WTC11 (cell line): ENCODE data around the gene SPOUT1. TPM values are rescaled to one million over a fixed set of nuclear protein-coding genes. Genes with fewer than 3 reads are reported as not detected.
"Not testable (repeated sequence)": the region's sequence is repeated elsewhere in the genome, so short reads cannot be mapped to it uniquely, and the experiment has no call there.

Experiments used
- ATAC-seq: fragments of 200-7000 bp; cut with Tn5 transposase; 2 replicates; pipeline ENCODE4 v1.10.0; 2021; ENCODE audit warnings: mild to moderate bottlenecking, moderate library complexity
- CTCF ChIA-PET: fragments of 300-600 bp; sonication (Branson Sonifier 250); formaldehyde crosslinking; loops from one replicate; lab custom pipeline; 2021; ENCODE audit warnings: antibody characterized with exemption; lab: Charles Lee
- POLR2A ChIA-PET: fragments of 350-600 bp; sonication (Branson Sonifier 250); formaldehyde crosslinking; loops from one replicate; lab custom pipeline; 2021; ENCODE audit warnings: antibody characterized with exemption; lab: Charles Lee
- DNase-seq: peaks from one replicate; pipeline ENCODE4 v3.0.0; 2021; ENCODE audit warnings: low spot score
- H3K27ac Mint-ChIP-seq: 2 replicates; pipeline ENCODE4 v1.8.0; 2021; ENCODE audit warnings: mixed read lengths
- H3K27me3 Mint-ChIP-seq: 2 replicates; pipeline ENCODE4 v1.8.0; 2021; ENCODE audit warnings: low read depth, mild to moderate bottlenecking, moderate library complexity, mixed read lengths
- H3K36me3 Mint-ChIP-seq: 2 replicates; pipeline ENCODE4 v1.8.0; 2021; ENCODE audit warnings: mixed read lengths
- H3K4me1 Mint-ChIP-seq: 2 replicates; pipeline ENCODE4 v1.8.0; 2022; ENCODE audit warnings: mixed read lengths
- H3K4me3 Mint-ChIP-seq: 2 replicates; pipeline ENCODE4 v1.8.0; 2021; ENCODE audit warnings: mild to moderate bottlenecking, moderate library complexity, mixed read lengths
- H3K9me3 Mint-ChIP-seq: 2 replicates; pipeline ENCODE4 v1.8.0; 2021; ENCODE audit warnings: mixed read lengths
- ESRRA ChIP-seq: sonication (generic); formaldehyde crosslinking; IDR thresholded peaks from 2 replicates; pipeline ENCODE4 v1.8.1; 2022; ENCODE audit warnings: mild to moderate bottlenecking, missing genetic modification reagents, borderline replicate concordance
- GTF2I ChIP-seq: fragments of 250-450 bp; sonication (Bioruptor Pico); conservative IDR thresholded peaks from 2 replicates; pipeline ENCODE4 v1.4.0; 2021; ENCODE audit warnings: mild to moderate bottlenecking
- HMGA2 ChIP-seq: fragments of 250-450 bp; sonication (Bioruptor Pico); IDR thresholded peaks from 2 replicates; pipeline ENCODE4 v1.4.0; 2021; ENCODE audit warnings: mild to moderate bottlenecking, moderate library complexity
- NFYB ChIP-seq: sonication (generic); formaldehyde crosslinking; conservative IDR thresholded peaks from 2 replicates; pipeline ENCODE4 v1.8.0; 2022; ENCODE audit warnings: low read depth, missing genetic modification reagents
- NR1H2 ChIP-seq: sonication (generic); formaldehyde crosslinking; IDR thresholded peaks from 2 replicates; pipeline ENCODE4 v1.9.0; 2021; ENCODE audit warnings: mild to moderate bottlenecking, moderate library complexity, missing genetic modification reagents
- OVOL2 ChIP-seq: fragments of 250-450 bp; sonication (Bioruptor Pico); IDR thresholded peaks from 2 replicates; pipeline ENCODE4 v1.9.0; 2021; ENCODE audit warnings: mild to moderate bottlenecking, borderline replicate concordance
- RORB ChIP-seq: fragments of 250-450 bp; sonication (Bioruptor Pico); IDR thresholded peaks from 2 replicates; pipeline ENCODE4 v1.9.0; 2021; ENCODE audit warnings: mild to moderate bottlenecking
- ZBTB21 ChIP-seq: sonication (generic); formaldehyde crosslinking; IDR thresholded peaks from 2 replicates; pipeline ENCODE4 v1.8.1; 2023; ENCODE audit warnings: mild to moderate bottlenecking, missing genetic modification reagents, borderline replicate concordance
- ZNF121 ChIP-seq: sonication (generic); formaldehyde crosslinking; IDR thresholded peaks from 2 replicates; pipeline ENCODE4 v1.8.0; 2023; ENCODE audit warnings: missing genetic modification reagents
- ZNF317 ChIP-seq: sonication (generic); formaldehyde crosslinking; IDR thresholded peaks from 2 replicates; pipeline ENCODE4 v1.8.1; 2023; ENCODE audit warnings: low read depth, mild to moderate bottlenecking, moderate library complexity, missing genetic modification reagents, borderline replicate concordance
- ZNF396 ChIP-seq: fragments of 250-450 bp; sonication (Bioruptor Pico); IDR thresholded peaks from 2 replicates; pipeline ENCODE4 v1.8.0; 2021; ENCODE audit warnings: mild to moderate bottlenecking, moderate library complexity, borderline replicate concordance
- total RNA-seq: library from RNA; stranded (reverse); gene quantifications from 3 replicates; pipeline ENCODE4 v1.2.3, GENCODE V29; 2021
- TF ChIP-seq, protein P1 (sequence below): fragments of 250-450 bp; sonication (Bioruptor Pico); IDR thresholded peaks from 2 replicates; pipeline ENCODE4 v2.1.2; 2022; ENCODE audit warnings: mild to moderate bottlenecking, moderate library complexity
- TF ChIP-seq, protein P2 (sequence below): fragments of 200-600 bp; IDR thresholded peaks from 2 replicates; pipeline ENCODE4 v1.8.0; 2022; ENCODE audit warnings: antibody characterized with exemption
- TF ChIP-seq, protein P3 (sequence below): fragments of 250-450 bp; sonication (Bioruptor Pico); IDR thresholded peaks from 2 replicates; pipeline ENCODE4 v1.9.0; 2021; ENCODE audit warnings: mild to moderate bottlenecking, borderline replicate concordance
- TF ChIP-seq, protein P4 (sequence below): fragments of 250-450 bp; sonication (Bioruptor Pico); conservative IDR thresholded peaks from 2 replicates; pipeline ENCODE4 v1.9.0; 2021; ENCODE audit warnings: mild to moderate bottlenecking
- TF ChIP-seq, protein P5 (sequence below): sonication (generic); formaldehyde crosslinking; IDR thresholded peaks from 2 replicates; pipeline ENCODE4 v1.8.0; 2022; ENCODE audit warnings: mild to moderate bottlenecking, missing genetic modification reagents
- TF ChIP-seq, protein P6 (sequence below): sonication (generic); formaldehyde crosslinking; IDR thresholded peaks from 2 replicates; pipeline ENCODE4 v1.8.0; 2022; ENCODE audit warnings: mild to moderate bottlenecking, missing genetic modification reagents

SPOUT1 gene
- total RNA-seq, 1 experiment from 2014 or later: 79.3 TPM

DNA sequence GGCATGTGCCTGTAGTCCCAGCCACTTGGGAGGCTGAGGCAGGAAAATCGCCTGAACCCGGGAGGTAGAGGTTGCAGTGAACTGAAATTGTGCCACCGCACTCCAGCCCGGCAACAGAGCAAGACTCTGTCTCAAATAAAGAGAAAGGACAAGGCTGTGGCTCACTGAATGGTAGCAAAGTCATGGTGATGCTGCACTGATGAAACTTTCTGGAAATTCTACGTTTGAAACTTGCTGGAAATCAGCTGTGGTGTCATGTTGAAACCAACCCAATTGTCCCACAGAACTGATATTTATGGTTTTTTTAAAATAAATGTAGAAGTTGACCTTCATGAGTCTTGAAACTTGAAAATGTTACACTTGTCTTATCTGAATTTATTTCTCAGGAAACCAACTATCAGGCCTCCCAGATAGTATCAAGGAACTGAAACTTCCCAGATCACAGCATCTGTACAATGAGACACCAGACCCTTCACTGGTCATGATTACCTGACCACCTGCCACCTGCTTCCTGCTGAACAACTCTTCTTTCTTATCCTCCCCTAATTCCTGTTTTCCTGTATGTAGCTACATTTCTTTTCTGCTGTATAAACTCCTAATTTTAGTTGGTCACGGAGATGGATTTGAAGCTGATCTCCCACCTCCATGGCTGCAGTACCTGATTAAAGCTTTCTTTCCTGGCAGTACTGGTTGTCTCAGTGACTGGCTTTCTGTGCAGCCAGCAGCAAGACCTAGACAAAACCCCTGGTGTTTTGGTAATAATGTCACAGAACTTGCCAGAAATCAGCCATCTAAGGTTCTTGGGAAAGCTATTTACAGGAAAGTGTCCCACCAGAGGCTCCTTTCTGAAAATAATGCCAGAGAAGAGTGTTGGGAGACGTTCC is 48.2 kb downstream of the SPOUT1 start:
- DNase-seq: no peak
- ChIA-PET POLR2A (no interaction called here), CTCF (no interaction called here)
- Mint-ChIP-seq H3K27ac (no peak overlapping the region), H3K27me3 (peaks cover 22% of the 10 kb centered on the region), H3K4me1 (no peaks in the 10 kb centered on the region), H3K4me3 (no peak overlapping the region), H3K36me3 (peaks cover 2% of the 10 kb centered on the region)
- no peak for ATAC-seq
- TF ChIP-seq GTF2I (no peak), NFYB (CRISPR knock-in tag) (no peak), HMGA2 (CRISPR knock-in tag) (no peak), ZNF396 (CRISPR knock-in tag) (no peak), ZNF121 (CRISPR knock-in tag) (no peak), NR1H2 (CRISPR knock-in tag) (no peak), ESRRA (CRISPR knock-in tag) (no peak), ZBTB21 (no peak), OVOL2 (no peak), RORB (CRISPR knock-in tag) (no peak), ZNF317 (CRISPR knock-in tag) (no peak)
- TF ChIP-seq, protein P1, sequence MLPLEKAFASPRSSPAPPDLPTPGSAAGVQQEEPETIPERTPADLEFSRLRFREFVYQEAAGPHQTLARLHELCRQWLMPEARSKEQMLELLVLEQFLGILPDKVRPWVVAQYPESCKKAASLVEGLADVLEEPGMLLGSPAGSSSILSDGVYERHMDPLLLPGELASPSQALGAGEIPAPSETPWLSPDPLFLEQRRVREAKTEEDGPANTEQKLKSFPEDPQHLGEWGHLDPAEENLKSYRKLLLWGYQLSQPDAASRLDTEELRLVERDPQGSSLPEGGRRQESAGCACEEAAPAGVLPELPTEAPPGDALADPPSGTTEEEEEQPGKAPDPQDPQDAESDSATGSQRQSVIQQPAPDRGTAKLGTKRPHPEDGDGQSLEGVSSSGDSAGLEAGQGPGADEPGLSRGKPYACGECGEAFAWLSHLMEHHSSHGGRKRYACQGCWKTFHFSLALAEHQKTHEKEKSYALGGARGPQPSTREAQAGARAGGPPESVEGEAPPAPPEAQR (CRISPR knock-in tag): no peak
- TF ChIP-seq, protein P2, sequence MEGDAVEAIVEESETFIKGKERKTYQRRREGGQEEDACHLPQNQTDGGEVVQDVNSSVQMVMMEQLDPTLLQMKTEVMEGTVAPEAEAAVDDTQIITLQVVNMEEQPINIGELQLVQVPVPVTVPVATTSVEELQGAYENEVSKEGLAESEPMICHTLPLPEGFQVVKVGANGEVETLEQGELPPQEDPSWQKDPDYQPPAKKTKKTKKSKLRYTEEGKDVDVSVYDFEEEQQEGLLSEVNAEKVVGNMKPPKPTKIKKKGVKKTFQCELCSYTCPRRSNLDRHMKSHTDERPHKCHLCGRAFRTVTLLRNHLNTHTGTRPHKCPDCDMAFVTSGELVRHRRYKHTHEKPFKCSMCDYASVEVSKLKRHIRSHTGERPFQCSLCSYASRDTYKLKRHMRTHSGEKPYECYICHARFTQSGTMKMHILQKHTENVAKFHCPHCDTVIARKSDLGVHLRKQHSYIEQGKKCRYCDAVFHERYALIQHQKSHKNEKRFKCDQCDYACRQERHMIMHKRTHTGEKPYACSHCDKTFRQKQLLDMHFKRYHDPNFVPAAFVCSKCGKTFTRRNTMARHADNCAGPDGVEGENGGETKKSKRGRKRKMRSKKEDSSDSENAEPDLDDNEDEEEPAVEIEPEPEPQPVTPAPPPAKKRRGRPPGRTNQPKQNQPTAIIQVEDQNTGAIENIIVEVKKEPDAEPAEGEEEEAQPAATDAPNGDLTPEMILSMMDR: no peak
- TF ChIP-seq, protein P3, sequence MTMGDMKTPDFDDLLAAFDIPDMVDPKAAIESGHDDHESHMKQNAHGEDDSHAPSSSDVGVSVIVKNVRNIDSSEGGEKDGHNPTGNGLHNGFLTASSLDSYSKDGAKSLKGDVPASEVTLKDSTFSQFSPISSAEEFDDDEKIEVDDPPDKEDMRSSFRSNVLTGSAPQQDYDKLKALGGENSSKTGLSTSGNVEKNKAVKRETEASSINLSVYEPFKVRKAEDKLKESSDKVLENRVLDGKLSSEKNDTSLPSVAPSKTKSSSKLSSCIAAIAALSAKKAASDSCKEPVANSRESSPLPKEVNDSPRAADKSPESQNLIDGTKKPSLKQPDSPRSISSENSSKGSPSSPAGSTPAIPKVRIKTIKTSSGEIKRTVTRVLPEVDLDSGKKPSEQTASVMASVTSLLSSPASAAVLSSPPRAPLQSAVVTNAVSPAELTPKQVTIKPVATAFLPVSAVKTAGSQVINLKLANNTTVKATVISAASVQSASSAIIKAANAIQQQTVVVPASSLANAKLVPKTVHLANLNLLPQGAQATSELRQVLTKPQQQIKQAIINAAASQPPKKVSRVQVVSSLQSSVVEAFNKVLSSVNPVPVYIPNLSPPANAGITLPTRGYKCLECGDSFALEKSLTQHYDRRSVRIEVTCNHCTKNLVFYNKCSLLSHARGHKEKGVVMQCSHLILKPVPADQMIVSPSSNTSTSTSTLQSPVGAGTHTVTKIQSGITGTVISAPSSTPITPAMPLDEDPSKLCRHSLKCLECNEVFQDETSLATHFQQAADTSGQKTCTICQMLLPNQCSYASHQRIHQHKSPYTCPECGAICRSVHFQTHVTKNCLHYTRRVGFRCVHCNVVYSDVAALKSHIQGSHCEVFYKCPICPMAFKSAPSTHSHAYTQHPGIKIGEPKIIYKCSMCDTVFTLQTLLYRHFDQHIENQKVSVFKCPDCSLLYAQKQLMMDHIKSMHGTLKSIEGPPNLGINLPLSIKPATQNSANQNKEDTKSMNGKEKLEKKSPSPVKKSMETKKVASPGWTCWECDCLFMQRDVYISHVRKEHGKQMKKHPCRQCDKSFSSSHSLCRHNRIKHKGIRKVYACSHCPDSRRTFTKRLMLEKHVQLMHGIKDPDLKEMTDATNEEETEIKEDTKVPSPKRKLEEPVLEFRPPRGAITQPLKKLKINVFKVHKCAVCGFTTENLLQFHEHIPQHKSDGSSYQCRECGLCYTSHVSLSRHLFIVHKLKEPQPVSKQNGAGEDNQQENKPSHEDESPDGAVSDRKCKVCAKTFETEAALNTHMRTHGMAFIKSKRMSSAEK (CRISPR knock-in tag): no peak
- TF ChIP-seq, protein P4, sequence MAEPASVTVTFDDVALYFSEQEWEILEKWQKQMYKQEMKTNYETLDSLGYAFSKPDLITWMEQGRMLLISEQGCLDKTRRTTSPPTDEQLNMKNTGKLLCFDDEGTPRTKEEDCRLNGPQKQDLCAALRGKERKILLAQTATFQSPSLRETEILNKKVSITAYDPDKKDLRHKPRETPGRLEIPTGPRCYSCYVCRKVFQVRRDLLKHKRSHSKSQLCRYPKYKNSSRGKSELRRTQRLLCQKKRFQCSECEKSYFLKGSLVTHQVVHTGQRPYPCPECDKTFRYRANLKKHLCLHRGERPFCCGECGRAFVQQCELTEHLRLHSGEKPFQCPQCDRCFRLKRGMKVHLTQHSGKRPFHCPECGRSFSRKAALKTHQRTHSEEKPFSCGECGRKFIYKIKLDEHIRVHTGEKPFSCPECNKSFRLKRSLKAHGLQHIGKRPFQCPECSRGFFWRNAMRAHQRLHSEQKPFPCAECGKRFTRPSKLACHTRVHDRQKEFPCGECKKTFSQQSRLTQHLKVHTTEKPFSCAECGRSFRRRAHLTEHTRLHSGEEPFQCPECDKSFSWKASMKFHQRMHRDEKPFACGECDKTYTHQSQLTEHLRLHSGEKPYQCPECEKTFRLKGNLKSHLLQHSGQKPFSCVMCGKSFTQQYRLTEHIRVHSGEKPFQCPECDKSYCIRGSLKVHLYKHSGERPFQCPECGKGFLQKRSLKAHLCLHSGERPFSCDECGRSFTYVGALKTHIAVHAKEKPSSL (CRISPR knock-in tag): no peak
- TF ChIP-seq, protein P5, sequence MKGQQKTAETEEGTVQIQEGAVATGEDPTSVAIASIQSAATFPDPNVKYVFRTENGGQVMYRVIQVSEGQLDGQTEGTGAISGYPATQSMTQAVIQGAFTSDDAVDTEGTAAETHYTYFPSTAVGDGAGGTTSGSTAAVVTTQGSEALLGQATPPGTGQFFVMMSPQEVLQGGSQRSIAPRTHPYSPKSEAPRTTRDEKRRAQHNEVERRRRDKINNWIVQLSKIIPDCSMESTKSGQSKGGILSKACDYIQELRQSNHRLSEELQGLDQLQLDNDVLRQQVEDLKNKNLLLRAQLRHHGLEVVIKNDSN (CRISPR knock-in tag): no peak
- TF ChIP-seq, protein P6, sequence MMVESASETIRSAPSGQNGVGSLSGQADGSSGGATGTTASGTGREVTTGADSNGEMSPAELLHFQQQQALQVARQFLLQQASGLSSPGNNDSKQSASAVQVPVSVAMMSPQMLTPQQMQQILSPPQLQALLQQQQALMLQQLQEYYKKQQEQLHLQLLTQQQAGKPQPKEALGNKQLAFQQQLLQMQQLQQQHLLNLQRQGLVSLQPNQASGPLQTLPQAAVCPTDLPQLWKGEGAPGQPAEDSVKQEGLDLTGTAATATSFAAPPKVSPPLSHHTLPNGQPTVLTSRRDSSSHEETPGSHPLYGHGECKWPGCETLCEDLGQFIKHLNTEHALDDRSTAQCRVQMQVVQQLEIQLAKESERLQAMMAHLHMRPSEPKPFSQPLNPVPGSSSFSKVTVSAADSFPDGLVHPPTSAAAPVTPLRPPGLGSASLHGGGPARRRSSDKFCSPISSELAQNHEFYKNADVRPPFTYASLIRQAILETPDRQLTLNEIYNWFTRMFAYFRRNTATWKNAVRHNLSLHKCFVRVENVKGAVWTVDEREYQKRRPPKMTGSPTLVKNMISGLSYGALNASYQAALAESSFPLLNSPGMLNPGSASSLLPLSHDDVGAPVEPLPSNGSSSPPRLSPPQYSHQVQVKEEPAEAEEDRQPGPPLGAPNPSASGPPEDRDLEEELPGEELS (CRISPR knock-in tag): no peak
- TF ChIP-seq, all 79 proteins: peak for 0
- peaks cover 17% of the 10 kb centered on the region for H3K9me3 Mint-ChIP-seq

DNA sequence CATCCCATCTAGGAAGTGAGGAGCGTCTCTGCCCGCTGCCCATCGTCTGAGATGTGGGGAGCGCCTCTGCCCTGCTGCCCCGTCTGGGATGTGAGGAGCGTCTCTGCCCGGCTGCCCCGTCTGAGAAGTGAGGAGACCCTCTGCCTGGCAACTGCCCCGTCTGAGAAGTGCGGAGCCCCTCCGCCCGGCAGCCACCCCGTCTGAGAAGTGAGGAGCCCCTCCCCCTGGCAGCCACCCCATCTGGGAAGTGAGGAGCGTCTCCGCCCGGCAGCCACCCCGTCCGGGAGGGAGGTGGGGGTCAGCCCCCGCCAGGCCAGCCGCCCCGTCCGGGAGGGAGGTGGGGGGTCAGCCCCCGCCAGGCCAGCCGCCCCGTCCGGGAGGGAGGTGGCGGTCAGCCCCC is 49.5 kb downstream of the SPOUT1 start:
- DNase-seq, ATAC-seq, CTCF ChIA-PET, H3K27ac Mint-ChIP-seq, H3K4me3 Mint-ChIP-seq, H3K4me1 Mint-ChIP-seq, POLR2A ChIA-PET, H3K36me3 Mint-ChIP-seq: not testable (repeated sequence)
- Mint-ChIP-seq H3K27me3 (peaks cover 22% of the 10 kb centered on the region), H3K9me3 (peaks cover 17% of the 10 kb centered on the region)
